CD4-positive, alpha-beta T cell treated with Interleukin-17A for 1 hour (primary cell): ENCODE data around the gene VPS52.
"Not testable (repeated sequence)": the region's sequence is repeated elsewhere in the genome, so short reads cannot be mapped to it uniquely, and the experiment has no call there.

ENCODE experiments used
- DNase-seq: peaks from one replicate; pipeline ENCODE4 v3.0.0-alpha.2; 2020

Gene VPS52

DNA sequence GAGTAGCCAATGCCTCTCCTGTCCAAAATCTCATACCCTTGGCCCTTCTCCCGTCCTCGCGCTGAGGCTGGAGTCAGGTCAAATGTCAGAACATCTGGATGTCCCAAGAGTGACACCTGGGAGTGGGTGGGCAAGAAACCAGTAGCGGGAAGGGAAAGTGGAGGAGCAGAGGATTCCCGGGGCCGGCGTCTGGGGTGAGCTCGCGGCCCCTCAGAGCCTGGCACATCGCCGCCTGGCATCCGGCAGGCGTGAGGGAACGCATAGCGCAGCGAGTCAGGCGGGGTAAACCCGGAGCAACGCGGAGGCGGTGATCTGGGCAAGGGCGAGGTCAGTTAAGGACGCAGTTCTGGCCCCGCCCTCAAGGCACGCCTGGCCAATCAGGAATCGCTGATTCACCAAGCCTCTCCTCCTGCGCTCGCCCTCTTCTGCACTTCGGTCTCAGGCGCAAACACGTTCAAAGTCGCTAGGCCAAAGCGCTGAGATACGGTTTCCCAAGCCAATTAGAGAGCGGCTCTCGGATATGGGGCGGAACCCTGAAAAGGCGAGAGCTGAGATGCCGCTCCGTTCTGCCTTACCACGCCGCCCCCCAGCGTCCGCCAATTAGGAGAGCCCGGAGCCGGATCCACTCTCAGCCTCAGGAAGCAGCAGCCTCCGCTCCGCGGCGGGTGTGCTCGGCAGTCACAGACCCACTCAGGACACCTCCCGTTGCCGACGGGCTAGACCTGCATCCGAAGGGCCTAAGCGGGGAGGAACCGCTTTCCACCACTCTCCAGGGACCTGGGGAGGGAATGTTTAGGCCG is 22.5 kb downstream of the VPS52 start:
- peak; percentile 99 for DNase-seq

DNA sequence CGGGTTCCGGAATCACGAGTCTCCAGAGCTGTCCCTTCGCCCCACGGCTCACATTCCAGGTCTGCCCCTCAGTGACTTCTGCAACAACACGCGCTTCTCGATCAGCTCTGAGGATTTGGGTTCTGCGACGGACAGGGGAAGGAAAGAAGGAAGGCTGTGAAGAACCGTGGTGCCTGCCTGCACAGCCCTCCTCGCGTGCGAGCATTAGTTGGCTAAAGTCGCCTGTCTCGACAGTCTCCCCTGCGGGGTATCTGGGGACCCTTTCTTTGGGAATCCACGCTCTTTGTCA is 23.1 kb downstream of the VPS52 start:
- no peak for DNase-seq

DNA sequence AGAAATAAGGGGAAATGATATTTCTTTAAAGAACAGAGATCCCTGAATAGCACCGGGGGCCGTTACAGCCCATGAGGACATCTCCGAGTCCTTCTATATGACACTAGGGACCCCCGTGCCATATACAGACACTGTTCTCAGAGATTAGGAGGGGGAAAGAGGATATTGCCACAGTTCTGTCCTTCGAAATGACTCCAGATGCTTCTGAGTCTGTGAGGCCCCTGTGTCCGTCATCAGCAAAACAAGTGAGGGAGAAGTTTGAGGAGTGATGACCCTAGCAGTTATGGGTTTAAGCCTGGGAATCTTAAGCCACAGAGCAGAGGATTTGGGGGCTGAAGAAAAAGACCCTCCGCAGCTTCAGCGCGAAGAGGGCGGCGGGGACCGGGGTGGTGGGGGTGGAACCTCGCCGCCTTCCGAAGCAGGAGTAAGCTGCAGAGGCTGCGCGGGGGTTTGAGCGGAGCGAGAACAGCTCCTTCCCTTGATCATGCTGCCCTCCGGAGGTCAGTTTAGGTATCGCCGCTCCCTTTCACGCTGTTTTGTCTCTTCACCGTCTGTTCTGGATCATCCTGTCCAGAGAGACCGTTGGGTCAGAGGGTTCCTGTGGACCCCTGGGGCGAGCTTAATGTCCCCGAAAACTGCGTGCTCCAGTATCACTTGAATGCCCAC is 23.6 kb downstream of the VPS52 start:
- peak; percentile 91 for DNase-seq

DNA sequence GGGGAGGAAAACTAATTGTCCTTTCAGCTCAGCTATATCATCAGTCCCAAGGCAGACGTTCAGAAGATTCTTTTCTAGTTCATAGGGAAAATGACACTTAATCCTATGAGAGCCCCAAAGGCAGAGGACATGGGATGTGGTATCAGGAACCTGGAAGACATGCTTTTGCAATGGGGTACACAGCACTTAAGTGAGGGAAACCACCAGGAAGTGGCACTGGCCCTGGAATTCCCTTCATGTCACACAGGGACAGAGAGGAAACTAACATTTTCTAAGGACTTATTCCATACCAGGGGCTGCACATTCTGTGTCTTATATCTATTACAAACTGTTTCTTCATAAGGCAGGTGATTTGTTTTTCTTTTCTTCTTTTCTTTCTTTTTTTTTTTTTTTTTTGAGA is 28.2 kb downstream of the VPS52 start:
- DNase-seq: no peak

DNA sequence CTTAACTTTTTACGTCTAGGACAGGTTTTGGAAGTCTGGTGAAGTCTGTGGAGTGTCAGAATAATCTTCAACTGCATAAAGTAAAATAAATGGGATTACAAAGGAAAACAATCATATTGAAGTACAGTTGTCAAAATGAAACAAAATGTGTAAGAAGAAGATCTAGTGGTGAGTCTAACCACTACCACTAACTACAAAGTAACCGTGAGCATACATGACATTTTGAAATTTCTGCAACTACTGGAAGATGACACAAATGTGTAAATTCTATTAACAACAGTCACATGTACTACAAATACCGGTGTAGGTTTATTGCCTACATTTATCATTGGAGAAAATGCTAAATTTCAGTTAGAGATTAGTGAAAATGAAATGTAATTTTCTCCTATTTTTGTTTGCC is 29.7 kb downstream of the VPS52 start:
- no peak for DNase-seq

DNA sequence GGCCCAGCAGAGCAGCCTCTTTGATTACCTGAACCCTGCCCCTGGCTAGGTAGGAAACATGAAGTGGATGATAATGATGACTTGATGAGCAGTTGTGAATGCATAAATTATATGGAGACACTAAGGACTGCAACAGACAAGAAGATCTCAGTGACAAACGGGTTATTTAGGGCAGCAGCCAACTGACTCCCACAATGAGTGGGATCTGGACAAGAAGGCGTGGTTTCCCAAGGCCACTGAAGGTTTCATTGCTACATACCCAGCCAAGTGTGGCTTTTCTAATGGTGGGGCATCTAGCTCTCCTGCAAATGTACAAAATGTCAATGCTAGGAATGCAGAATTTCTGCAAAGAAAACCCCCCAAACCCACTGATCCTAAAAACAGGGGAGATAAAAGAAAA is 33.9 kb downstream of the VPS52 start:
- no peak for DNase-seq

DNA sequence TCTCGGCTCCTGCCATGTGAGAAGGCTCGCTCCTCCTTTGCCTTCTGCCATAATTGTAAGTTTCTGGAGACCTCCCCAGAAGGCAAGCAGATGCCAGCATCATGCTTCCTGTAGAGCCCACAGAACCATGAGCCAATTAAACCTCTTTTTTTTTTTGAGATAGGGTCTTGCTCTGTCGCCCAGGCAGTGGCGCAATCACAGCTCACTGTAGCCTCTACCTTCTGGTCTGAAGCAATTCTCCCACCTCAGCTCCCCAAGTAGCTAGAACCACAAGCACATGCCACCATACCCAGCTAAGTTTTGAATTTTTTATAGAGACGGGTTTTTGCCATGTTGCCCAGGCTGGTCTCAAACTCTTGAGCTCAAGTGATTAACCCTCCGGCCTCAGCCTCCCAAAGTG is 34.8 kb downstream of the VPS52 start:
- DNase-seq: no peak

DNA sequence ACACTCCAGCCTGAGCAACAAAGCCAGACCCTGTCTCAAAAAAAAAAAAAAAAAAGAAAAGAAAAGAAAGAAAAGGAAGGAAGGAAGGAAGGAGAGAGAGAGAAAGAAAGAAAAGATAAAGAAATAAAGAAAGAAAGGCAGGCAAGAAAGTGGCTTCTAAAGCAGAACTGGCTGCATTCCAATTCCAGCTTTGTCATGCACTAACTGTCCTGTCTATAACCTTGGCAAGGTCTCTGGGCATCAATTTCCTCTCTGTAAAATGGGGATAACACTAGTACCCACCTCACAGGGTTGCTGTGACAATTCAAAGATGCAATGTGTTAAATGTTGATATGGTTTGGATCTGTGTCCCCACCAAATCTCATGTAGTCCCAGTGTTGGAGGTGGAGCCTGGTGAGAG is 35.3 kb downstream of the VPS52 start:
- DNase-seq: no peak

DNA sequence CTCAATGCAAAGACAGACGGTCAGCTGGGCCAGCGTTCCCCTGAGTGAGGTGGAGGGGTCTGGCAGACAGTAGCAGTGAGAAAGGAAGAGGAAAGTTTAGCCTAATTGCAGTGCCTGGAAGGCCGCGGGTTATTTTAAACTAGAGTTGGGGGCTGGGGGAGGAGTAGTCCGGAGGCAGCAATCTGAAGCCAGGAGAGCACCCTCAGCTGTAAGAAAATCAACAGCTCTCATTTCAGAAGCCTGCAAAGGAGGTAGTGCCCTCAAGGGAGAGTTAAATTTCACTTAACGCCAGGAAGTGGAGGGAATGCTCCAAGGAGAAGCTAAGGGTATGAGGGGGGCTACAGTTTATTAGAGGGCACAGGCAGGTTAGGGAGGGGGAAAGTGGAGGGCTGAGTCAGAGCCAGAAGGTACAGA is 36.4 kb downstream of the VPS52 start:
- no peak for DNase-seq

DNA sequence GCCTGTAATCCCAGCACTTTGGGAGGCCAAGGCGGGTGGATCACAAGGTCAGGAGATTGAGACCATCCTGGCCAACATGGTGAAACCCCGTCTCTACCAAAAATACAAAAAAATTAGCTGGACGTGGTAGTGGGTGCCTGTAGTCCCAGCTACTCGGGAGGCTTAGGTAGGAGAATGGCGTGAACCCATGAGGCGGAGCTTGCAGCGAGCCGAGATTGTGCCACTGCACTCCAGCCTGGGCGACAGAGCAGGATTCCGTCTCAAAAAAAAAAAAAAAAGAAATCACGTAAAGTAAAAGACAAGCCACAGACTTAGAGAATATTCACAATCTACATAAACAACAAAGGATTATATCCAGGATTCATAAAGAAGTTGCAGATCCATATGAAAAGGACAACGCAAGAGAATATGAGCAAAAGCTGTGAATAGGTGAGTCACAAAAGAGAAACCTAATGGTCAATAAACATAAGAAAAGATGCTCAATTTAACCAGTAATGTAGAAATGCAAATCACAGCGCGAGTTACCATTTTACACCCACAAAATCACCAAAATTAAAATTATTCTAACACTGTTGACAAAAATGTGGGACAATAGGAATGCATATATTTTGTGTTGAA is 45.1 kb downstream of the VPS52 start:
- not testable (repeated sequence) for DNase-seq

DNA sequence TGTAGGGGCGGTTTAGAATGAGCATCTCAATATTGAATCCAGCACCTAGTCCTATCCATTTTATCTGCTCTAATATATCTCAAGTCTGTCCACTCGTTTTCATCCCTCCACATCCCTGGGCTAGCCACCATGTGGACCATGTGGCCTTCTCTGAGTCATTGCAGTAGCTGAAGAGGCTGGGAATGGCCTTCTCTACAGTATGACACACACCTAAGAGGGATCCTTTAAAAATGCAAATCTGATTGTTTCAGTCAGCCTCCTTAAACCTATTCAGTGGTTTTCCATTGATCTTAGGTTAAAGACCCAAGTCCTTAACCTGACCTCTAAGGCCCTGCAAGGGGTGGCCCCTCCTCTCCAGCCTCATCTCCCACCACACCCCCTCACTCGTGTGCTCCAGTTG is 54.0 kb downstream of the VPS52 start:
- no peak for DNase-seq

DNA sequence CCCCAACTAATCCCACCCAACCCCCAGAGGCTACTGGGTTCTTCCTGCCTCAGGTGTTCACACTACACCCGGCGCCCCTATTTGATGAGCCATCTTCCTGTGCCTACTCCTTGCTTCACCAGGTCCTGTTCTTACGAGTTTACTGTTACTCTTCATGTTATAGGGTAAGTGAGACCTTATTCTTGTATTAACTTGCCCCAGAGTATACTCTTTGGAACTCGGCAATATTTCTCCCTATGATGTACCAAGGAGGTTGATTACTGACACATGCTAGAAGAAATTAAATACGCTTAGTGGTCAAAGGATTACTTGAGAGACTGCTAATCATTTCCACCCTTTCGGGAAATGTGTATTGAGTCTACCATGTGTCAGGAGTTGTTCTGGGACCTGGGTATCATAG is 54.4 kb downstream of the VPS52 start:
- no peak for DNase-seq

DNA sequence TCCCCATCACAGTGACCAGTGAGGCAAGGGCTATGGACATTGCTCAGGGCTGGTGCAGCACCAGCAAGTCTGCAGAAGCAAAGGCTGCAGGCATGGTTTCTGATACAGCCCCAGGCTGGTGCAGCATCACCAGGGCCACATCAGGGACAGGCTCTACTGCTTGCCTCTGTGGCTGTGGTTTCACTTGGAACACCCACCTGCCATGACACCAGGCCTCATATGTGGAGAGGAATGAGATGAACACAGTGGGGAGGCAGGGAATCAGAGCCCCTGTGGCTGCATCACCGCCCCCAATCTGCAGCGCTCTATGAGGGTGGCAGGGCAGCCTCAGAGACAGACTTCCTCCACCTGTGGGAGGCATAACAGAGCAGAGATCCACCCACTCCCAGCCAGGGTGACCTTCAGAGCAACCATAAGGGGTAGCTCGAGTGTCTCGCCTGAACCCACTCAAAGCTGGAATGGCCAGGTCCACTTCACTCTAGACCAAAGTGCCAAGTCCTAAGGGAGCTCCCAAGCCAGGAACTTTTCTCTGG is 55.5 kb downstream of the VPS52 start:
- no peak for DNase-seq

DNA sequence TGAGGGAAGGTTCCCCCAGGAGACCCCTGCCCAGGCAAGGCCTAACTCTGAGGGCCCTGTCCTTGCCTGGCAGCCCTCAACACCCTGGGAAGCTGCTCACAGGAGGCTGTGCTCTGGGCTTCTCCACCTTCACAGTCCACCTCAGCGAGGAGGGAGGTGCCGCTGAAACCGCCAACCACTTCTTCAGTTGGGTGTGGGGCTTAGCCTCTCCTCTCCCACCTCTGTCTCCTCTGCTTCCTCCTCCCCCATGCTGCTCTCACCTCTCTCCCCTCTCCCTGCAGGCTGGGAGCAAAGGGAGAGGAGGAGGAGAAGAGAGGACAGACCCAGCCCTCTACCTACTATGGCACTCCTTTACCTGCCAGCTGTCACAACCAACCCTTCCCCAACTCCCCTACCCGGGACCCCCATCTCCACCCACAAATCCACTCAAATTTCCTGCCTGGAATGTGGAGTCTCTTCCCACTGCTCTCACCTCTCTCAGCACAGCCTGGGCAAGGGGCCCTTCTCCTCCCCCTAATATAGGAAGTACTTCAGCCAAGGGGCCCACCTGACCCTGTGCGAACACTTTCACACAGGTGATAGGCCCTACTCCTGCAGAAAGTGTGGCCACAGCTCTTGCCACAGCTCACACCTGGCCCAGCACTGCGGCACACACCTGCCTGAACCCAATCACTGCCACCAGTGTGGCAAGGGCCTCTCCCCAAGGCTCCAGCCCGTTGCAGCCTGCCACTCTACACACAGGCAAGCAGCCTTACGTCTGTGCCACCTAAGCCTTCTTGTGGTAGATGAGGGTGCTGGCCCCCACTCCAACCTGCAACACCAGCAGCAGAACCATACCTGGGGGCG is 56.2 kb downstream of the VPS52 start:
- DNase-seq: no peak

DNA sequence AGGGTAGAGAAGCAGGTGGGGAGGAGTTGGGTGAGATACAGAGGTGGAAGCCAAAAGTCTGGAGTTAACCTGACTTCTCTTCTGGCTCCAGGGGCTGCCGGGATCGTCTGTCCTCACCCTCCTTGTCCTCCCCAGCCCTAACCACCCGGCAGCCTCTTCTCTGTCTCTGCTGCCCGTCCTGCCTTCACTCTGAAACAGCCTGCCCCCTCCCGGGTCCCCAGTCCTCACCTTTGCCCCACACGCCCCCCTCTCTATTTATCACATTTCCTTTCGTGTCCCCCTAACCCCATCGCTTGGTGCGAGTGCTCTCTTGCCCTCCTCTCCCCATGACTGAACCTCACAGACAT is 57.7 kb downstream of the VPS52 start:
- DNase-seq: no peak

DNA sequence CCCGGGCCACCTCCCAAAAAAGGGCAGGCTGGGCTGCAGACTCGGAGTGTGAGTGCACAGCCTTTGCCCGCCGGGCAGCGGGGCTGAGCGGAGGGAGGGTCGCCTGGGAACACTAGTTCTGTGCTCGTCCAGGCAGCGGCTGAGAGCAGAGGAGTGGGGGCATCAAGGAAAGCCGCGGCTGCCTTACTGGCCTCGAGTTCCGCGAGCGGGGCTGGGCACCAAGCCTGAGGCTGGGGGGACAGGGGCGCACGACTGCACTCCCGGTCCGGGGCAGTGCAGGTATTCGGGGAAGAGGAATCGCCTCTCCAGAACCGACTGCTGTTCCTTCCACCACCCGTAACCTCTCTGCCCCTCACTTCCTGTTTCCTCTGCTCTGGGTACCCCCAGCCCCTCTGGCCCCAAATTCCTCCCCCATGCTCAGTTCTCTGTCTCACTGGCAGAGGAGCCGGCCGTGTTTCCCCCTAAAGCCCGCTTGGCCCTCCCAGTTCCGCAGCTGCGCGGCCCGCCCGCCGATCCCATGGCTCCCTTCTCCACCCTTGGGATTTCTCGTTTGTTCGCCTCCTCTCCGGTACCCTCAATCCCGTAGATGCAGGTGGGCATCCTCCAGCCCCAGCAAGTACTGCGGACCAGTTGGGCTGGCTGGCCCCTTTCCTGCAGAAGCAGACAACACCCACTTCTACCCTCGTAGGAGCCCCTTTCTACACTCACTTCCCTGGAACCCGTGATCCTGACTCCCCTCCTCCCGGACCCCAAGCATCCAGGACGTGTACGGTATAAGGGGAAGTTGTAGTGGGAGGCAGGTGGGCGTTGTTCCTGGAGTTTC is 58.3 kb downstream of the VPS52 start:
- DNase-seq: peak; percentile 30

DNA sequence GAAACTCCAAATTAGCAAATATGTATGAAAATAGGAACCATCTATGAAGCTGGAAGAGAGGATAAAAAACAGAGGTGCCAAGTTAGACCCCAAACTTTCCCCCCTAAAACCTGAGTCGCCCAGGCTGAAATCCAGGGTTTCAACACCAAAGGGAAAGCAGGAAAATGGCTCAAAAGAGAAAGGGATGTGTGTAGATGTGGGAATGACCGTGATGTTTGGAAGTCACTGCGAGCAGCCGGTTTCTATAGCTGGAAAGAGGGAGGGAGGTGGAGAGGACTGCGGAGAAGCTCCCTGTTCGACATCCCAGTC is 58.9 kb downstream of the VPS52 start:
- DNase-seq: no peak

DNA sequence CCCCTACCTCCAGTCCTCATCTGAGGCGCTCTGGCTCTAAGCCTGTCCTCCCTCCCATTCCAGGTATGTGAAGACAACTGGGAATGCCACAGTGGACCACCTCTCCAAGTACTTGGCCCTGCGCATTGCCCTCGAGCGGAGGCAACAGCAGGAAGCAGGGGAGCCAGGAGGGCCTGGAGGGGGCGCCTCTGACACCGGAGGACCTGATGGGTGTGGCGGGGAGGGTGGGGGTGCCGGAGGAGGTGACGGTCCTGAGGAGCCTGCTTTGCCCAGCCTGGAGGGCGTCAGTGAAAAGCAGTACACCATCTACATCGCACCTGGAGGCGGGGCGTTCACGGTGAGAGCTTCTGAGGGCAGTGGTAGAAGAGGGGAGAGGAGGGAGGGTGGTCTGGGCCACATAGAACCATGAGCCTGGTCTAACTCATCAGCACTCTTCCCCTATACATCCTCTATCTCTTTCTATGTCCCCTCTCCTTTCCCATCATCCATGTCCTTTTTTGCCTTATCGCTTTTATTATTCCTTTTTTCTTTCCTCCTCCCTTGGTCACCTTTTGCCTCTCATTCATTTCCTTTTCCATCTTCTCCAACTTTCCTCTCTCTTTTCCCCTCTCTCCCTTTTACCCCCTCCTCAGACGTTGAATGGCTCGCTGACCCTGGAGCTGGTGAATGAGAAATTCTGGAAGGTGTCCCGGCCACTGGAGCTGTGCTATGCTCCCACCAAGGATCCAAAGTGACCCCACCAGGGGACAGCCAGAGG is 59.8 kb downstream of the VPS52 start:
- no peak for DNase-seq

DNA sequence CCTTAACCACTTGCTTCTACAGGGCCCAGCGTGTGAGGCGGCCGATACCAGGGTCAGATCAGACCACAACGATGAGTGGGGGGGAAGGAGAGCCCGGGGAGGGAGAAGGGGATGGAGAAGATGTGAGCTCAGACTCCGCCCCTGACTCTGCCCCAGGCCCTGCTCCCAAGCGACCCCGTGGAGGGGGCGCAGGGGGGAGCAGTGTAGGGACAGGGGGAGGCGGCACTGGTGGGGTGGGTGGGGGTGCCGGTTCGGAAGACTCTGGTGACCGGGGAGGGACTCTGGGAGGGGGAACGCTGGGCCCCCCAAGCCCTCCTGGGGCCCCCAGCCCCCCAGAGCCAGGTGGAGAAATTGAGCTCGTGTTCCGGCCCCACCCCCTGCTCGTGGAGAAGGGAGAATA is 60.5 kb downstream of the VPS52 start:
- DNase-seq: no peak

DNA sequence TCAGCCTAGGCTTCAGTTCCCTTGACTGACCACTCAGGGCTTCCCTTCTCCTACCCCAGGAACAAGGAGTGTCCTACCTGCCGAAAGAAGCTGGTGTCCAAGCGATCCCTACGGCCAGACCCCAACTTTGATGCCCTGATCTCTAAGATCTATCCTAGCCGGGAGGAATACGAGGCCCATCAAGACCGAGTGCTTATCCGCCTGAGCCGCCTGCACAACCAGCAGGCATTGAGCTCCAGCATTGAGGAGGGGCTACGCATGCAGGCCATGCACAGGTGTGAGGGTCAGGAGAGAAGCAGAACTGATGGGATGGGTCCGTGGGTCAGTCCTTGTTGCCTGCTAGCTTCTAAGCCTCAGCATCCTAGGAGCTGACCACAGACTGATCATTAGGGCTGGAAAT is 61.8 kb downstream of the VPS52 start:
- no peak for DNase-seq

DNA sequence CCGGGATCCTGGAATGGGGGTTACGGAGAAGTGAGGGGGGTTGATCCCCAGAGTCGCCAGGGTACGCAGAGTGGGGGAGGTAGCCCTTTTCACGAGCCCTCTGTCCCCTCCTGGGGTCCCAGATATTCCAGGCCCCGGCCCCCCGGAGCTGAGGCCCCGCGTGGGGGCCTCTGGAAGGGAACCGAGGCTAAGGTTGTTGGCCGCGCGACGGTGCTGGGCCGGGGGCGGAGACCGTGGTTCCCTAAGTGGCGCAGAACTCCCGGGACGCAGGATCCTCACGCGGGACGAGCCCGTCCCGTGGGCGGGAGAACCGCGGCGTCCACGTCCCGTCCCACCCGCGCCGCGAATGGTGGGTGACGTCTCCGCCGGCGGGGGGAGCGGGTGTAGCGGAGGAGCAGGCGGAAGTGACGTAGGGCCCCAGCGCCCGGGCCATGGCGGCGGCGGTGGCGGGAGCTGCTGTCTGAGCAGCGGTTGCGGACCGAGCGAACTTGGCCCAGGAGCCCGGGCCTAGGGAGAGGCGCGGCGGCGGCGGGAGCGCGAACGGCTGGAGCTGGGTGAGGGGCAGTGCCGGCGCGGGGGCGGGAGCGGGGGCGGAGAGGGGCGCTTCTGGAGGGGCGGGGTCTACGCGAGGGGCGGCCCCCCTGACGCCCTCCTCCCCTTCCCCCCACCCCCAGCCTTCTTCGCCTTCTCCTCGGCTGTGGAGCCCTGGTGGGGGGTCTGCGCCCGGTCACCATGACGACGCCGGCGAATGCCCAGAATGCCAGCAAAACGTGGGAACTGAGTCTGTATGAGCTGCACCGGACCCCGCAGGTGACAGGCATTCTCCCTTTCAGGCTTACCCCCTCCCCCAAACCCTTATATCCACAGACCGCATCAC is 63.3 kb downstream of the VPS52 start, which contains the start of gene RING1:
TSS of gene RING1 (plus strand) at position 410 of the 877 bp plus-strand sequence. CDS start at position 733, 323 bp downstream.
- peak; percentile 88 for DNase-seq
